ENCODE results near the gene GULP1. TPM values are rescaled to one million over a fixed set of nuclear protein-coding genes. Genes with fewer than 3 reads are reported as not detected.
"Not testable (repeated sequence)": the region's sequence is repeated elsewhere in the genome, so short reads cannot be mapped to it uniquely, and the experiment has no call there.

GULP1 gene
- total RNA-seq, 1 experiment from 2014 or later = 77.5 TPM

DNA sequence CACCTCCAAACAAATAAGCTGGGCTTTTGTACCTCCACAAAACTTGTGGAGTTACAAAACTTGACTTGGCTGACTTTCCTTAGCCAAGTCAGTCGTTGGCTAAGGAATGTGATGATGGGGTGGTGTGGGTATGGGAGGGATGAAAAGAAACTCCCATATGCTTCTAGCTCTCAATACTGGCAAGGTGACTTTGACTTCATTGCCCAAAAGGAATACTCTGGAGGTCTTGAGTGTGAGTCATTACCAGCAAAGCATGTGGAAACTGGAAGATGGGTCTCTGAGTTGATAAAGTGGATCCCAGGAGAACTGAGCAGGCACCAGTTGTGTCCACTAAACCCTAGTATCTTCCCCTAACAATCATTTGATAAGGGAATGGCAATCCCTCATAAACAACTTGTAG lies 226.7 kb downstream of the GULP1 start:
- DNase-seq (ENCODE audit: extremely low read depth, low read depth) = no peak

DNA sequence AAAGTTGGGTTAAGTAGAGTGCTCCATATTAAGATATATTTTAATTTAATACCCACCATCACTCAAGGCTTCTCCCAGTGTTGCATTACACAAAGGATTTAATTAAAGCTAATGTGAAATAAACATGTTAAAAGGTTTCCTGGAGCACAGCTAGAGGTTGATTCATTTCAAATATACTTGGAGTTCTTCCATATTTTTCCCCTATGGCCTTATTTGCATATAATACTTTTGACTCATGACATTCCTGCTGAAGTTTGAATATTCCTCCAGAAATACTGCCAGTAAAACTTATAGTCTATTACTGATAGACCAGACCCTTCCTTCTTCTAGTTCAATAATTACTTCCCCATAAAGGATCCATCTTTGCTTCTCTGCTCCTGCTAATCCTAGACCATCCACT lies 227.5 kb downstream of the GULP1 start:
- DNase-seq (ENCODE audit: extremely low read depth, low read depth) = no peak

GRCh38 chr2:188522517-188522916 lies 230.8 kb downstream of the GULP1 start:
- no peak for DNase-seq (ENCODE audit: extremely low read depth, low read depth)

DNA sequence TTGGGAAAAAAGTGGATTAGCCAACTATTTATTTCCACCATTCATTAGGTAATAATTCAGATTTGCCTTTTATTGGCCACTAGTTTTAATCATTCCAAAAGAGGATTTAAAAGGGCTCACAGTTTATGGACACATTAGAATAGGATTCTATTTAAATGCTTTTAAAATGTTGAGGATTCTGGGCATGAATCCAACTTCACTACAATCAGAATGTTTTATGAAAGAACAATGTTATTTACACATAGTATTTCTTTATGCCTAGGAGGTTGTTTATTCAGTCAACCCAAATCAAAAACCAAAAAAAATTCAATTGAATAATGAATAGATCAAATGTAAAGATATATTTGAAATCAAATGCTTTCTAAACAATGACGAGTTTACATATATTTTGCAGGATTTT lies 232.2 kb downstream of the GULP1 start:
- no peak for DNase-seq (ENCODE audit: extremely low read depth, low read depth)

DNA sequence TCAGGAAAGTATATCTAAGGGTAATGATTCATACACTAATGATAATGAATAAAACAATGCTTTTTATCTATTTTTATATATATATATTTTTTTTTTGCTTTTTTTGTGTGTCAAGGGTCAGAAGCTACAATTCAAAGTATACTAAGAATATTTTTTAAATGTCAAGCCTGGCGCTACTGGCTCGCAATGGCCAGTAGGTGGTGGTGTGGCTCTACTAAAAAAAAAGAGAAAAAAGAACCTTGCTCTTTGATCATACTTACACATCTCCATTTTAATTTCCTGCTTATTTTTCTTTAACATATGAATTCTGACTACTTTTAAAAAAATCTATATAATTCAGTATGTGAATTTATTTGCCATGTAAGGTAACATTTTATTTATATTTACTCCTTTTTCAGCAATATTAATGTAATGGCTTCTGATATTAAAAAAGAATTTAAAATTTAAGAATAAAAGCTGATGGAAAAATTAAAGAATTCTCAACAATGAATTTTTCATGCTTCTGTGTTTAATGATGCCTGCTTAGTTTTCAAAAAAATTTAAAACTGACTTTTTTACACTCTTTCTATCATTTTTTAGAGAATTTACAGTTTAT lies 232.9 kb downstream of the GULP1 start:
- DNase-seq (ENCODE audit: extremely low read depth, low read depth) = peak; percentile 70

DNA sequence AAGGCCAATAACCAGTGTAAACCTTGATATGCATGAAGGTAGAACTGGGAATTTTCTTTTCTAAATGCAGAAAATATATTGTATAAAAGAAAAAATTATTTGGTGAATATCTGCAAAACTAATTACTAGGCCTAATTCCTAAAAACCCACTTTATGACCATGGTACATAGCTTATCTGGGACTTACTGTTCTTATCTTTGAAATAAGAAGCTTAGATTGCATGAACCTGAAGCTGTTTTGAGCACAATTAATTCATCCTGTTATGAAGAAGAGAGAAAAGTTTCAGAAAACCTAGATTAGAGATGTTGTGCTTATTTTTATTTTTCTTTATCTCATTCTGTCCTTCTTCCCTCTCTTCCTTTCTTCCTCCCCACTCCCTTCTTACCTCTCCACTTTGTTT lies 235.0 kb downstream of the GULP1 start:
- no peak for DNase-seq (ENCODE audit: extremely low read depth, low read depth)

DNA sequence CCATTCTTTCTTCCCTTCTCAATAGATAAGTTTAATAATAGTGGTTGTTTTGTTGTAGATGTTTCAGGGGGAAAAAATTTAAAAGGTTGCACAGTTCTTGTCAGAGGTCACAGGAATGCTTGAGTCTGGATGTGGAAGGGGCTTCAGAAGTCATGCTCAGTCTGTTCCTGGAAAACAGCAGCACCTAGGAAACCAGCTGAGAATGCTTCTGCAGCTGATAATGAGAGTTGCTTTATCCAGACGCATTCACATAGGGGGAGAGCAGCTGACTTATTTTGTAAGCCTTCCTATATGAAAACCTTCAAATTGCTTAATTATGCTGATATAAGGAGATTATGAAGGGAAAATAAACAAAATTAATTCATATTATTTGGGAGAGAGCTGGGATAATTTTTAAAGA lies 235.5 kb downstream of the GULP1 start:
- no peak for DNase-seq (ENCODE audit: extremely low read depth, low read depth)

DNA sequence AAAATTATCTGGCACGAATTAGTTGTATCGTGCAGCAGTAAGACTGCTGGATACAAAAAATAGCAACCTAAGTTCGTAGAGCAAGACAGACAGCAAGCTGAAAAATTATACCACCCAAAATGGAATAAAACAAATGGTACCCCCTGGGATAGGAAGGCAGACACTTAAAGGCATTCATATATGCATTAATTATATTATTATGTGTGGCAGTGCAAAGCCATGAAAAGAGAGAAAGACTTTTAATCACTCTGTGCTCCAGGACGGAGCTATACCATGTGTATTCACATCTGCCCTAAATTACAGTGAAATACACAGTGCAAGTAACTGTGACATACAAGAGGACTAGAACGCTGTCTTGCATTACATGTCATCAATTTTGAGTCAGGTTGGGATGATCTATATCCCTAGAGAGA lies 235.9 kb downstream of the GULP1 start:
- DNase-seq (ENCODE audit: extremely low read depth, low read depth) = no peak

- DNase-seq (ENCODE audit: extremely low read depth, low read depth) = no peak
Observed at GRCh38 chr2:188529710-188530109, 238.0 kb downstream of the GULP1 start.

DNA sequence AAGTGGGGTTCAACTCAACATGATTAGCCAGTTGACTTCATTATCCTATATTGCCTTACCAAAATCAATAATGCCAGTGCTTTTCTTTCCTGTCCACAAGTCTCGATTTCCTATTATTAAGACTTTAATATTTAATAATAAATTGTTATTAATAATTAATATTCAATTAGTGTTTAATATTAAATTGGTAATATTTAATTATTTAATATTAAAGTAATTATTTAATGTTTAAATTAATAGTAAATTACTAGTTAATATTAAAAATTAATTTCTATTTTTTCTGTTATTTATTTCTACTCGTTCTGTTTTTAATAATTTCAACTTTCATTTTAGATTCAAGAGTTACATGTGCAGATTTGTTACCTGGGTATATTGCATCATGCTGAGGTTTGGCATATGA lies 243.2 kb downstream of the GULP1 start:
- DNase-seq (ENCODE audit: extremely low read depth, low read depth) = no peak

DNA sequence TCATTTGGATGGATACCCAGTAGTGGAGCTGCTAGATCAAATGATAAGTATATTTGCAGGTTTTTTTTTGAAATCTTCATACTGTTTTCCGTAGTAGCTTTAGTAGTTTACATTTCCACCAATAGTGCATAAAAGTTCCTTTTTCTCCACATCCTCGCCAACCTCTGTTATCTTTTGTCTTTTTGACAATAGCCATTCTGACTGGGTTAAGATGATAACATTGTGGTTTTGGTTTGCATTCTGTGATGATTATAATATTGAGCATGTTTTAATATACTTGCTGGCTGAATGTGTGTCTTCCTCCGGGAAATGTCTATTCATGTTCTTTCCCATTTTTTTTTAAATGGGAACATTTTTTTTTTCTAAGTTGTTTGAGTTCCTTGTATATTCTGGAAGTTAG lies 260.0 kb downstream of the GULP1 start:
- no peak for DNase-seq (ENCODE audit: extremely low read depth, low read depth)

- DNase-seq (ENCODE audit: extremely low read depth, low read depth) = no peak
Observed at GRCh38 chr2:188557081-188557480, 265.4 kb downstream of the GULP1 start.

DNA sequence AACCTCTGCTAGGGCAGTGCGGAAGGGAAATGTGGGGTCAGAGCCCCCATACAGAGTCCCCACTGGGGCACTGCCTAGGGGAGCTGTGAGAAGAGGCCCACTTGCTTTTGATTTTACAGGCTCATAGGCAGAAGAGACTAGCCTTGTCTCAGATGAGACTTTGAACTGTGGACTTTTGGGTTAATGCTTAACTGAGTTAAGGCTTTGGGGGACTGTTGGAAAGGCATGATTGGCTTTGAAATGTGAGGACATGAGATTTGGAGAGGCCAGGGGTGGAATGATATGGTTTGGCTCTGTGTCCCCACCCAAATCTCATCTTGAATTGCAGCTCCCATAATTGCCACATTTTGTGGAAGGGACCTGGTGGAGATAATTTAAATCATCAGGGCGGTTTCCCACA lies 267.8 kb downstream of the GULP1 start:
- not testable (repeated sequence) for DNase-seq (ENCODE audit: extremely low read depth, low read depth)

DNA sequence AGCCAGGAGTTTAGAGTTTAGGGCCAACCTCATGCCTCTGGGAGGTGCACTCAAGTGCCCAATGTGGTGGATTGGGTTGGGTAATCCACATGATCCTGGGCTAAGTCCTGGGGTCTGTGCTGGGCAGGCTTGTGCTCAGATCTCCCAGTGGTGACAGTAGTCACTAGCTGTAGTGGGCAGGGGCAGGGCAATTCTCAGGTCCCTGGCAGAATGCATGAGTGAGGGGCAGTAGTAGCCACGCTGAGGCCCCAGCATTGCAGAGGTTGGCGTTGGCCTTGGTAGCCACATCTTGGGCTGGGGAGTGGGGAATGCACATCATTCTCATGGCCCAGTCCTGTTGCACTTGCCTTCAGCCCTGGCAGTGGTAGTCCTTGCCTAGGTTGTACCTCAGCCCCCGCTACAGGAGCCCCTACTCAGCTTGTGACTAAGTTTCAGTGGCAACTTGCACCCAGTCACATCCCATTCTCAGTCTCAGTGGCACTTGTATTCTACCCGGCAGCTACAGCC lies 269.9 kb downstream of the GULP1 start:
- no peak for DNase-seq (ENCODE audit: extremely low read depth, low read depth)

- DNase-seq (ENCODE audit: extremely low read depth, low read depth) = no peak
Observed at GRCh38 chr2:188569431-188570165, 277.9 kb downstream of the GULP1 start.

- DNase-seq (ENCODE audit: extremely low read depth, low read depth) = no peak
Observed at GRCh38 chr2:188570370-188570769, 278.7 kb downstream of the GULP1 start.

GRCh38 chr2:188571543-188572303 lies 280.0 kb downstream of the GULP1 start:
- DNase-seq (ENCODE audit: extremely low read depth, low read depth) = no peak

DNA sequence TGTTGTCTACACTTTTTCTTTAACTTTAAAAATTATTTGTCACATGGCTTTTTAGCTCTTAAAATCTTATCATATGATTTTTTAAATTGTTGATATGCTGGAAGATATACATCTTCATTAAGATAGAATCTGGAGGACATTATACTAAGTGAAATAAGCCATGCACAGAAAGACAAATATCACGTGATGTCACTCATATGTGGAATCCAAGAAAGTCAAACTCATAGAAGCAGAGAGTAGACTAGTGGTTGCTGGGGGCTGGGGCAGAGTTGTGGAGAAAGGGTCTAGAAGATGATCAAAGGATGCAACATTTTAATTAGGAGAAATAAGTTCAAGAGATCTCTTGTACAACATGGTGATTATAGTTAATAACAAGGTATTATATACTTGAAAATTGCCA lies 280.9 kb downstream of the GULP1 start:
- DNase-seq (ENCODE audit: extremely low read depth, low read depth) = no peak

- no peak for DNase-seq (ENCODE audit: extremely low read depth, low read depth)
Observed at GRCh38 chr2:188573453-188573852, 281.8 kb downstream of the GULP1 start.

GRCh38 chr2:188576006-188576405 lies 284.3 kb downstream of the GULP1 start:
- no peak for DNase-seq (ENCODE audit: extremely low read depth, low read depth)

- no peak for DNase-seq (ENCODE audit: extremely low read depth, low read depth)
Observed at GRCh38 chr2:188576651-188577050, 285.0 kb downstream of the GULP1 start.

DNA sequence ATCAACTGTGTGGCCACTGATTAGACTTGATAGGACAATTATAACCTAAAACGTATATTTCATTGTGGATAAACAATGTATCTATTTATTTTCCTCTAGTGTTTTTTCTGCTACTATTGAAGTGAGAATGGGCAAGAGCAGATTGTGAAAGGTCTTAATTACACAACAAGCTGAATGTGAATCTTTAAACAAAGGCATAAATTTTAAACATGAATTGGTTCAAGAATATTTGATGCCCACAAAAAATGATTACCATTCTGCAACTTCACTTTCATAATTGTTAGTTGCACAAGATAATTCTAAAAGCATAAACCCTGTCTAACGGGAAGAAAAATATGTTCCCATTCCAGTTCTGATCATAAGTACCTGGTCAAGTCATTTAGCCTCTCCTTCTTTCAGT lies 285.6 kb downstream of the GULP1 start:
- no peak for DNase-seq (ENCODE audit: extremely low read depth, low read depth)

Measured in NCI-H460 (cell line).